ENCODE results near the gene KATNBL1.

DNA sequence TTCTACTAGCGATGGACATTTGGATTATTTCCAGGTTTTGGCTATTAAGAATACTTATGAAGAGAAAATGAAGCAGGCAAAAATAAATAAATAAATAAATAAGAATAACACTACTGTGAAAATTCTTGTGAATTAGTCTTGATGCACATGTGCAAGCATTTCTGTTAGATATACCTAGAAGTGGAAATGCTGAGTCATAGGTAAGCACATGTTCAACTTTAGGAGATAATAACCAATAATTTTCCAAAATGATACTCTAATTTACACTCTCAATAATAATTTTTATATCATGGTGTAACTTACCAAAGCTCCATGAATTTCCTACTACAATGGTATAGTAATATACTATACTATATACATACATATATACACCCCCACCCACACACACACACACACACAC lies 38.3 kb upstream of the KATNBL1 start:
- TF ChIP-seq POLR2A (IDR thresholded peaks at IDR 0.05) (no peak), POLR2AphosphoS5 (IDR thresholded peaks at IDR 0.05) (no peak)
- TF ChIP-seq, protein P1, sequence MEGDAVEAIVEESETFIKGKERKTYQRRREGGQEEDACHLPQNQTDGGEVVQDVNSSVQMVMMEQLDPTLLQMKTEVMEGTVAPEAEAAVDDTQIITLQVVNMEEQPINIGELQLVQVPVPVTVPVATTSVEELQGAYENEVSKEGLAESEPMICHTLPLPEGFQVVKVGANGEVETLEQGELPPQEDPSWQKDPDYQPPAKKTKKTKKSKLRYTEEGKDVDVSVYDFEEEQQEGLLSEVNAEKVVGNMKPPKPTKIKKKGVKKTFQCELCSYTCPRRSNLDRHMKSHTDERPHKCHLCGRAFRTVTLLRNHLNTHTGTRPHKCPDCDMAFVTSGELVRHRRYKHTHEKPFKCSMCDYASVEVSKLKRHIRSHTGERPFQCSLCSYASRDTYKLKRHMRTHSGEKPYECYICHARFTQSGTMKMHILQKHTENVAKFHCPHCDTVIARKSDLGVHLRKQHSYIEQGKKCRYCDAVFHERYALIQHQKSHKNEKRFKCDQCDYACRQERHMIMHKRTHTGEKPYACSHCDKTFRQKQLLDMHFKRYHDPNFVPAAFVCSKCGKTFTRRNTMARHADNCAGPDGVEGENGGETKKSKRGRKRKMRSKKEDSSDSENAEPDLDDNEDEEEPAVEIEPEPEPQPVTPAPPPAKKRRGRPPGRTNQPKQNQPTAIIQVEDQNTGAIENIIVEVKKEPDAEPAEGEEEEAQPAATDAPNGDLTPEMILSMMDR (IDR thresholded peaks at IDR 0.05), result no peak

Measured in prostate gland (tissue), 2 donors.